ENCODE measurements around the gene MMP17.

- TF ChIP-seq CTCF (IDR thresholded peaks at IDR 0.05; ENCODE audit: poor library complexity, severe bottlenecking) (no peak), REST (IDR thresholded peaks at IDR 0.05; ENCODE audit: borderline replicate concordance) (no peak), POLR2AphosphoS5 (IDR thresholded peaks at IDR 0.05) (no peak), EP300 (conservative IDR thresholded peaks at IDR 0.05; ENCODE audit: poor library complexity, severe bottlenecking) (no peak), SMC3 (conservative IDR thresholded peaks at IDR 0.05; ENCODE audit: poor library complexity) (no peak), EZH2 (IDR thresholded peaks at IDR 0.05; ENCODE audit: borderline replicate concordance, insufficient read depth, low read length, poor library complexity, severe bottlenecking) (no peak), RAD21 (conservative IDR thresholded peaks at IDR 0.05) (no peak), MXI1 (conservative IDR thresholded peaks at IDR 0.05; ENCODE audit: poor library complexity, severe bottlenecking) (no peak)
Measured at GRCh38 chr12:131871677-131872076, 43.5 kb downstream of the MMP17 start.

Data from neural cell (in vitro differentiated cells).